ENCODE measurements around the gene GATB.

GATB gene

GRCh38 chr4:151672996-151673395 lies 87.8 kb downstream of the GATB start:
- no peak for DNase-seq (ENCODE audit: low read depth)
- no peak overlapping the region for H3K4me3 ChIP-seq (ENCODE audit: low read depth, low read length)
- TF ChIP-seq CTCF (conservative IDR thresholded peaks at IDR 0.05; ENCODE audit: low read depth, low read length) = no peak

- no peak overlapping the region for H3K4me3 ChIP-seq (ENCODE audit: low read depth, low read length)
- no peak for TF ChIP-seq CTCF (conservative IDR thresholded peaks at IDR 0.05; ENCODE audit: low read depth, low read length)
- no peak for DNase-seq (ENCODE audit: low read depth)
Measured at GRCh38 chr4:151671541-151672059, 89.2 kb downstream of the GATB start.

- TF ChIP-seq CTCF (conservative IDR thresholded peaks at IDR 0.05; ENCODE audit: low read depth, low read length) = no peak
Measured at GRCh38 chr4:151670843-151671242, 90.0 kb downstream of the GATB start.

GRCh38 chr4:151669990-151670389 lies 90.8 kb downstream of the GATB start:
- H3K4me3 ChIP-seq (ENCODE audit: low read depth, low read length) = no peak overlapping the region
- no peak for DNase-seq (ENCODE audit: low read depth)
- TF ChIP-seq CTCF (conservative IDR thresholded peaks at IDR 0.05; ENCODE audit: low read depth, low read length) = no peak

More at GRCh38 chr4:151670843-151671242, 90.0 kb downstream of the GATB start:
- no peak overlapping the region for H3K4me3 ChIP-seq (ENCODE audit: low read depth, low read length)
- no peak for DNase-seq (ENCODE audit: low read depth)

- no peak for TF ChIP-seq CTCF (conservative IDR thresholded peaks at IDR 0.05; ENCODE audit: low read depth, low read length)
- DNase-seq (ENCODE audit: low read depth) = no peak
- H3K4me3 ChIP-seq (ENCODE audit: low read depth, low read length) = no peak overlapping the region
Measured at GRCh38 chr4:151668689-151669402, 92.0 kb downstream of the GATB start.

GRCh38 chr4:151667666-151668065 lies 93.1 kb downstream of the GATB start:
- TF ChIP-seq CTCF (conservative IDR thresholded peaks at IDR 0.05; ENCODE audit: low read depth, low read length) = no peak

GRCh38 chr4:151667048-151667447 lies 93.8 kb downstream of the GATB start:
- DNase-seq (ENCODE audit: low read depth) = no peak
- TF ChIP-seq CTCF (conservative IDR thresholded peaks at IDR 0.05; ENCODE audit: low read depth, low read length) = no peak

More at GRCh38 chr4:151667666-151668065, 93.1 kb downstream of the GATB start:
- DNase-seq (ENCODE audit: low read depth) = no peak
- H3K4me3 ChIP-seq (ENCODE audit: low read depth, low read length) = no peak overlapping the region

More at GRCh38 chr4:151667048-151667447, 93.8 kb downstream of the GATB start:
- no peak overlapping the region for H3K4me3 ChIP-seq (ENCODE audit: low read depth, low read length)

Data from choroid plexus epithelial cell (primary cell).